AG09319 (cell line): ENCODE measurements around the gene ZNF655.

Source experiments
- DNase-seq: peaks from one replicate; pipeline ENCODE4 v3.0.0-alpha.2; 2010; ENCODE audit warnings: low read depth; ENCODE audit errors: extremely low read depth
- CTCF ChIP-seq: IDR thresholded peaks from 2 replicates; pipeline ENCODE4 v1.5.1; 2011; ENCODE audit warnings: low read depth, mild to moderate bottlenecking, inconsistent platforms, low read length, moderate library complexity

ZNF655 gene

GRCh38 chr7:99551767-99552463, 6.5 kb upstream of the ZNF655 start, which contains the start of gene FAM200A:
Gene FAM200A (minus strand): TSS chr7:99552114. CDS start chr7:99548407, 3,707 bp downstream.
- peak; percentile 72 for DNase-seq
- no peak for TF ChIP-seq CTCF

GRCh38 chr7:99553039-99553438, 5.4 kb upstream of the ZNF655 start:
- no peak for DNase-seq
- TF ChIP-seq CTCF: no peak

GRCh38 chr7:99554939-99555338, 3.5 kb upstream of the ZNF655 start:
- no peak for TF ChIP-seq CTCF
- no peak for DNase-seq

- DNase-seq: no peak
- no peak for TF ChIP-seq CTCF
Observed at GRCh38 chr7:99557196-99557607, 1.2 kb upstream of the ZNF655 start.

GRCh38 chr7:99557940-99558305, 519 bp upstream of the ZNF655 start:
- no peak for DNase-seq
- no peak for TF ChIP-seq CTCF

- no peak for DNase-seq
- TF ChIP-seq CTCF: no peak
Observed at GRCh38 chr7:99559175-99559915, 903 bp downstream of the ZNF655 start.
